H9 (cell line): Measurements from ENCODE around the gene LIN28B. TPM values are rescaled to one million over a fixed set of nuclear protein-coding genes. Genes with fewer than 3 reads are reported as not detected.
A peak's percentile ranks its signal among the peaks of the same experiment; 100 is the strongest.

Experiments
- DNase-seq: peaks from one replicate; pipeline ENCODE4 v3.0.0-alpha.2; 2017
- H2AFZ ChIP-seq: one replicate; pipeline ENCODE4 v1.6.1; 2013; ENCODE audit warnings: mild to moderate bottlenecking, low read length, control low read depth, moderate library complexity
- H2AK5ac ChIP-seq: 2 replicates; pipeline ENCODE4 v1.6.1; 2013; ENCODE audit warnings: low read length, control low read depth, mixed read lengths; ENCODE audit not compliant: insufficient read length
- H2BK120ac ChIP-seq: one replicate; pipeline ENCODE4 v1.6.1; 2013; ENCODE audit warnings: low read depth, mild to moderate bottlenecking, low read length, control low read depth, inconsistent platforms; ENCODE audit not compliant: poor library complexity, severe bottlenecking
- H2BK12ac ChIP-seq: 2 replicates; pipeline ENCODE4 v1.6.1; 2013; ENCODE audit warnings: low read length, control low read depth, mixed read lengths, low read depth; ENCODE audit not compliant: insufficient read length
- H2BK15ac ChIP-seq: 2 replicates; pipeline ENCODE4 v1.6.1; 2013; ENCODE audit warnings: low read depth, low read length, control low read depth
- H2BK20ac ChIP-seq: one replicate; pipeline ENCODE4 v1.6.1; 2013; ENCODE audit warnings: low read depth, mild to moderate bottlenecking, low read length, control low read depth, inconsistent platforms; ENCODE audit not compliant: poor library complexity, severe bottlenecking
- H2BK5ac ChIP-seq: 2 replicates; pipeline ENCODE4 v1.6.1; 2013; ENCODE audit warnings: low read length, control low read depth, mixed read lengths; ENCODE audit not compliant: insufficient read length
- H3K14ac ChIP-seq: 2 replicates; pipeline ENCODE4 v1.6.1; 2013; ENCODE audit warnings: low read length, control low read depth; ENCODE audit not compliant: insufficient read depth
- H3K18ac ChIP-seq: 2 replicates; pipeline ENCODE4 v1.6.1; 2013; ENCODE audit warnings: low read depth, mild to moderate bottlenecking, mixed read lengths, low read length, control low read depth; ENCODE audit not compliant: insufficient read length
- H3K23ac ChIP-seq: 2 replicates; pipeline ENCODE4 v1.6.1; 2013; ENCODE audit warnings: low read length, control low read depth, mixed read lengths, low read depth; ENCODE audit not compliant: insufficient read length
- H3K23me2 ChIP-seq: 2 replicates; pipeline ENCODE4 v1.6.1; 2013; ENCODE audit warnings: low read depth, mild to moderate bottlenecking, mixed read lengths, low read length, control low read depth; ENCODE audit not compliant: insufficient read length, poor library complexity, severe bottlenecking
- H3K27ac ChIP-seq: 2 replicates; pipeline ENCODE4 v1.5.1; 2013; ENCODE audit warnings: low read length, control low read depth, mixed read lengths, low read depth; ENCODE audit not compliant: insufficient read length
- H3K27me3 ChIP-seq: 2 replicates; pipeline ENCODE4 v1.6.1; 2013; ENCODE audit warnings: low read length, control low read depth, inconsistent platforms; ENCODE audit not compliant: insufficient read depth
- H3K4ac ChIP-seq: 2 replicates; pipeline ENCODE4 v1.6.1; 2013; ENCODE audit warnings: low read depth, mild to moderate bottlenecking, control low read depth, inconsistent platforms, low read length, moderate library complexity
- H3K4me1 ChIP-seq: 2 replicates; pipeline ENCODE4 v1.6.1; 2013; ENCODE audit warnings: low read length, control low read depth, inconsistent platforms; ENCODE audit not compliant: insufficient read depth
- H3K4me2 ChIP-seq: 2 replicates; pipeline ENCODE4 v1.6.1; 2013; ENCODE audit warnings: low read length, control low read depth, mixed read lengths; ENCODE audit not compliant: insufficient read length, insufficient read depth
- H3K56ac ChIP-seq: 2 replicates; pipeline ENCODE4 v1.6.1; 2013; ENCODE audit warnings: low read depth, mild to moderate bottlenecking, mixed read lengths, low read length, control low read depth; ENCODE audit not compliant: insufficient read length
- H3K79me1 ChIP-seq: 2 replicates; pipeline ENCODE4 v1.6.1; 2013; ENCODE audit warnings: low read depth, mild to moderate bottlenecking, moderate library complexity, low read length, control low read depth, inconsistent platforms; ENCODE audit not compliant: insufficient read depth, poor library complexity, severe bottlenecking
- H3K79me2 ChIP-seq: 2 replicates; pipeline ENCODE4 v1.6.1; 2013; ENCODE audit warnings: low read length, control low read depth, inconsistent platforms; ENCODE audit not compliant: insufficient read depth
- H3K9ac ChIP-seq: 2 replicates; pipeline ENCODE4 v1.6.1; 2013; ENCODE audit warnings: low read length, control low read depth, mixed read lengths; ENCODE audit not compliant: insufficient read length; ENCODE audit errors: extremely low read depth
- H3K9me3 ChIP-seq: one replicate; pipeline ENCODE4 v1.6.1; 2013; ENCODE audit warnings: low read depth, low read length, inconsistent platforms; ENCODE audit not compliant: control insufficient read depth
- H3T11ph ChIP-seq: one replicate; pipeline ENCODE4 v1.6.1; 2013; ENCODE audit warnings: mild to moderate bottlenecking, low read length, control low read depth, inconsistent platforms
- H4K20me1 ChIP-seq: one replicate; pipeline ENCODE4 v1.6.1; 2013; ENCODE audit not compliant: control insufficient read depth, insufficient read length, insufficient read depth
- H4K5ac ChIP-seq: 2 replicates; pipeline ENCODE4 v1.6.1; 2013; ENCODE audit warnings: low read depth, mild to moderate bottlenecking, mixed read lengths, low read length, control low read depth; ENCODE audit not compliant: insufficient read length
- H4K8ac ChIP-seq: replicated peaks from 2 replicates; pipeline ENCODE4 v1.6.1; 2013; ENCODE audit warnings: low read length, control low read depth, mixed read lengths, low read depth; ENCODE audit not compliant: insufficient read length
- H4K91ac ChIP-seq: 2 replicates; pipeline ENCODE4 v1.6.1; 2013; ENCODE audit warnings: low read depth, mild to moderate bottlenecking, moderate library complexity, mixed read lengths, low read length, control low read depth; ENCODE audit not compliant: insufficient read length
- H3K27ac Mint-ChIP-seq, 3 experiments: 2 replicates in 2 of 3; 3 replicates in 1 of 3; pipeline ENCODE4 v1.8.0; 2020 to 2021; ENCODE audit warnings: mixed read lengths in 3 of 3, mild to moderate bottlenecking in 1 of 3, moderate library complexity in 1 of 3
- H3K27me3 Mint-ChIP-seq: 2 replicates; pipeline ENCODE4 v1.8.0; 2021; ENCODE audit warnings: low read depth, mild to moderate bottlenecking, moderate library complexity, mixed read lengths
- H3K36me3 Mint-ChIP-seq, 3 experiments: 2 replicates in 2 of 3; 3 replicates in 1 of 3; pipeline ENCODE4 v1.8.0; 2020 to 2021; ENCODE audit warnings: low read depth in 3 of 3, mixed read lengths in 3 of 3; ENCODE audit not compliant: insufficient read depth in 1 of 3
- H3K4me1 Mint-ChIP-seq, 2 experiments: 2 replicates each; pipeline ENCODE4 v1.8.0; 2020; ENCODE audit warnings: mixed read lengths in 2 of 2
- H3K4me3 Mint-ChIP-seq, 2 experiments: 2 replicates in 1 of 2; 3 replicates in 1 of 2; pipeline ENCODE4 v1.8.0; 2020 to 2021; ENCODE audit warnings: mild to moderate bottlenecking in 2 of 2, mixed read lengths in 2 of 2, moderate library complexity in 1 of 2
- H3K9me3 Mint-ChIP-seq, 2 experiments: 2 replicates in 1 of 2; 3 replicates in 1 of 2; pipeline ENCODE4 v1.8.0; 2020; ENCODE audit warnings: mild to moderate bottlenecking in 2 of 2, mixed read lengths in 2 of 2, moderate library complexity in 1 of 2
- WGBS: extraction: QIAGEN DNeasy Blood & Tissue Kit; methylation state at CpG from one replicate; pipeline ENCODE4 v1.1.7; 2013; ENCODE audit warnings: missing lambda C conversion rate, low lambda C conversion rate, mixed read lengths; ENCODE audit not compliant: insufficient read length; ENCODE audit errors: extremely low coverage; 5-methylcytosine and 5-hydroxymethylcytosine counted together
- total RNA-seq: library from RNA; stranded (reverse); gene quantifications from 2 replicates; pipeline ENCODE4 v1.2.1, GENCODE V29; 2021
- TF ChIP-seq, protein P1 (sequence below): fragments of 200-600 bp; sonication (generic); conservative IDR thresholded peaks from 3 replicates; pipeline ENCODE4 v1.8.0; 2021; ENCODE audit warnings: antibody characterized with exemption, mild to moderate bottlenecking

LIN28B gene
- total RNA-seq, 1 experiment from 2014 or later: 110 TPM

DNA sequence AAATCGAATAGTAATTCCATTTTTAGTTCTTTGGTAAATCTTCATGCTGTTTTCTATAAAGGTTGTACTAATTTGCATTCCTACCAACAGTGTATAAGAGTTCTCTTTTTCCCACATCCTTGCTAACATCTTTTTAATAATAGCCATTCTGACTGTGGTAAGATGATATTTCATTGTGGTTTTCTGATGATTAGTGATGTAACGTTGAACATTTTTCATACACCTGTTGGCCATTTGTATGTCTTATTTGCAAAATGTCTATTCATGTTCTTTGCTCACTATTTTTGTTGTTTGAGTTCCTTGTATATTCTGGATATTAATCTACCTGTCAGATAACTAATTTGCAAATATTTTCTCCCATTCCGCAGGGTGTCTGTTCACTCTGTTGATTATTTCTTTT lies 64.5 kb downstream of the LIN28B start:
- TF ChIP-seq, protein P1, sequence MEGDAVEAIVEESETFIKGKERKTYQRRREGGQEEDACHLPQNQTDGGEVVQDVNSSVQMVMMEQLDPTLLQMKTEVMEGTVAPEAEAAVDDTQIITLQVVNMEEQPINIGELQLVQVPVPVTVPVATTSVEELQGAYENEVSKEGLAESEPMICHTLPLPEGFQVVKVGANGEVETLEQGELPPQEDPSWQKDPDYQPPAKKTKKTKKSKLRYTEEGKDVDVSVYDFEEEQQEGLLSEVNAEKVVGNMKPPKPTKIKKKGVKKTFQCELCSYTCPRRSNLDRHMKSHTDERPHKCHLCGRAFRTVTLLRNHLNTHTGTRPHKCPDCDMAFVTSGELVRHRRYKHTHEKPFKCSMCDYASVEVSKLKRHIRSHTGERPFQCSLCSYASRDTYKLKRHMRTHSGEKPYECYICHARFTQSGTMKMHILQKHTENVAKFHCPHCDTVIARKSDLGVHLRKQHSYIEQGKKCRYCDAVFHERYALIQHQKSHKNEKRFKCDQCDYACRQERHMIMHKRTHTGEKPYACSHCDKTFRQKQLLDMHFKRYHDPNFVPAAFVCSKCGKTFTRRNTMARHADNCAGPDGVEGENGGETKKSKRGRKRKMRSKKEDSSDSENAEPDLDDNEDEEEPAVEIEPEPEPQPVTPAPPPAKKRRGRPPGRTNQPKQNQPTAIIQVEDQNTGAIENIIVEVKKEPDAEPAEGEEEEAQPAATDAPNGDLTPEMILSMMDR: no peak
- Mint-ChIP-seq H3K4me1 (peaks cover 51 to 54% of the 10 kb centered on the region in 2 experiments), H3K9me3 (no peaks in the 10 kb centered on the region), H3K27me3 (no peaks in the 10 kb centered on the region), H3K27ac (peak overlapping the region in 1 of 3 experiments; percentile 99; a peak in 2 of 7 replicates), H3K36me3 (peaks cover 0 to 2% (median 0%) of the 10 kb centered on the region in 3 experiments; a peak in 2 of 7 replicates), H3K4me3 (no peak overlapping the region)
- H2AFZ ChIP-seq: no peak overlapping the region
- H2BK20ac ChIP-seq: no peak overlapping the region
- no peak overlapping the region for H3K56ac ChIP-seq
- H3K9me3 ChIP-seq: no peaks in the 10 kb centered on the region
- H4K8ac ChIP-seq: no peak overlapping the region
- peaks cover 10% of the 10 kb centered on the region; the same call in 1 of the 2 replicates for H3K79me2 ChIP-seq
- H3K27ac ChIP-seq: no peak overlapping the region
- no peaks in the 10 kb centered on the region for H3K23me2 ChIP-seq
- H3K79me1 ChIP-seq: no peaks in the 10 kb centered on the region
- H2BK12ac ChIP-seq: no peak overlapping the region
- no peak overlapping the region for H2BK15ac ChIP-seq
- no peak for DNase-seq
- no peak overlapping the region for H3K14ac ChIP-seq
- no peak overlapping the region for H2BK5ac ChIP-seq
- no peak overlapping the region for H3K18ac ChIP-seq
- H4K20me1 ChIP-seq: no peaks in the 10 kb centered on the region
- H3K9ac ChIP-seq: no peak overlapping the region
- H3K27me3 ChIP-seq: no peaks in the 10 kb centered on the region
- H4K91ac ChIP-seq: no peak overlapping the region
- H2BK120ac ChIP-seq: no peak overlapping the region
- no peak overlapping the region for H2AK5ac ChIP-seq
- no peak overlapping the region for H3K4ac ChIP-seq
- H3K4me2 ChIP-seq: no peak overlapping the region
- peaks cover 4% of the 10 kb centered on the region; the same call in 1 of the 2 replicates for H3K4me1 ChIP-seq
- H3K23ac ChIP-seq: no peak overlapping the region
- no CpG with 5 or more reads among the region's 3 CpGs for WGBS
- H4K5ac ChIP-seq: no peak overlapping the region
- H3T11ph ChIP-seq: no peak overlapping the region
